Measurements from ENCODE around the gene ZSWIM1. TPM values are rescaled to one million over a fixed set of nuclear protein-coding genes. Genes with fewer than 3 reads are reported as not detected.

Gene ZSWIM1
- total and polyA plus RNA-seq, 7 donors = 3.6 to 9.4 (median 6.5) TPM

DNA sequence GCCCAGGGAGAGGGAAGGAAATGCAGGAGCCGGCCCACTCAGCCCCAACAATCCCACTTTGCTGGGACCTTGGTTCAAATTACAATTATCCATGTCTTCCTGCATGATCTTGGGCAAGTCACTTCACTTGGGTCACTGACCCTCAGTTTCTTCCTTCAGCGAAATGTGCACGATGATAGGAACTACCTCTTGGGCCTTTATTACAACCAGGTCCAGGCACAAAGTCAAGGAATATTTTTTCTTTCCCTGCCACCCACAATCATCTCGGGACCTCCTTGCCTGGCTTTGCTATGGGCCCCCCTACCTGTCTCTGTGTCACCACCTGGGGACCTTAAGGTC, 31.3 kb downstream of the ZSWIM1 start:
- DNase-seq = no peak
- H3K36me3 ChIP-seq = peaks cover 0 to 5% (median 1%) of the 10 kb centered on the region in 4 donors
- intact Hi-C loops (cut with DNase I) = no loop called here
- peaks cover 0 to 20% (median 19%) of the 10 kb centered on the region in 4 donors for H3K4me1 ChIP-seq
- peak overlapping the region; percentile 45 to 58 (median 50) for H3K4me3 ChIP-seq
- no peaks in the 10 kb centered on the region for H3K27me3 ChIP-seq
- WGBS, 2 donors = 34 to 44% methylated on average over 4 of the region's 4 CpGs
- TF ChIP-seq POLR2A (IDR thresholded peaks at IDR 0.05) = no peak
- TF ChIP-seq, protein P1, sequence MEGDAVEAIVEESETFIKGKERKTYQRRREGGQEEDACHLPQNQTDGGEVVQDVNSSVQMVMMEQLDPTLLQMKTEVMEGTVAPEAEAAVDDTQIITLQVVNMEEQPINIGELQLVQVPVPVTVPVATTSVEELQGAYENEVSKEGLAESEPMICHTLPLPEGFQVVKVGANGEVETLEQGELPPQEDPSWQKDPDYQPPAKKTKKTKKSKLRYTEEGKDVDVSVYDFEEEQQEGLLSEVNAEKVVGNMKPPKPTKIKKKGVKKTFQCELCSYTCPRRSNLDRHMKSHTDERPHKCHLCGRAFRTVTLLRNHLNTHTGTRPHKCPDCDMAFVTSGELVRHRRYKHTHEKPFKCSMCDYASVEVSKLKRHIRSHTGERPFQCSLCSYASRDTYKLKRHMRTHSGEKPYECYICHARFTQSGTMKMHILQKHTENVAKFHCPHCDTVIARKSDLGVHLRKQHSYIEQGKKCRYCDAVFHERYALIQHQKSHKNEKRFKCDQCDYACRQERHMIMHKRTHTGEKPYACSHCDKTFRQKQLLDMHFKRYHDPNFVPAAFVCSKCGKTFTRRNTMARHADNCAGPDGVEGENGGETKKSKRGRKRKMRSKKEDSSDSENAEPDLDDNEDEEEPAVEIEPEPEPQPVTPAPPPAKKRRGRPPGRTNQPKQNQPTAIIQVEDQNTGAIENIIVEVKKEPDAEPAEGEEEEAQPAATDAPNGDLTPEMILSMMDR (IDR thresholded peaks at IDR 0.05) = no peak
- peak overlapping the region; percentile 82 to 92 (median 84) for H3K27ac ChIP-seq
- no peaks in the 10 kb centered on the region for H3K9me3 ChIP-seq

DNA sequence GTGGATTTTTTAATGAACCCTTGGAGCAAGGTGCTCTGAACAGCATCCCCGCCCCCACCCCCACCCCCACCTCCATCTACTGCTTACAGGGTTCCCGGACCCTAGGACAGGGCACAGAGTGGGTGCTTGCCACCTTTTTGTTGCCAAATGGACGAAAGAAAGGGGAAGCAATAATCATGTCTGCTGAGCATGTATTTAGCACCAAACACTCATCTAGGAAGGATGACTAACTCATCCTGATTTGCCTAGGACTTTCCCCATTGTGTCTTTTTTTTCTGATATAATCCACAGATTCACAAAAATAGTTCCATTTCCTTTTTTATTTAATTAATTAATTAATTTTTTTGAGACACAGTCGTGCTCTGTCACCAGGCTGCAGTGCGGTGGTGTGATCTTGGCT, 32.1 kb downstream of the ZSWIM1 start:
- DNase-seq = no peak
- 64 to 68% methylated on average over 5 of the region's 5 CpGs for WGBS, 2 donors

DNA sequence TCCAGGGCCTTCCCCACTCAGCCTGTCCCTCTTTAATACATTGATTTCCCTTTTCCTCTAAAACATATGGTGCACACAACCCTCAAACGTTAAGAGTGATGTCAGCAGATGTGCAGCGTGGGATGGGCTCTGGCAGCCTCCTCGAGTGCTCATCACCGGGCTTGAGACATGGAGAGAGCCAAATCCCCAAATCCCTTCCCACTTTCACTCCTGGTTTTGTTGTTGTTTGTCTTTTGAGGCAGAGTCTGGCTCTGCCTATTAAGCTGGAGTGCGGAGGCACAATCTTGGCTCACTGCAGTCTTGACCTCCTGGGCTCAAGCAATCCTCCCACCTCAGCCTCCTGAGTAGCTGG, 36.7 kb downstream of the ZSWIM1 start:
- no peaks in the 10 kb centered on the region for H3K27me3 ChIP-seq
- no peaks in the 10 kb centered on the region for H3K36me3 ChIP-seq
- no peak for TF ChIP-seq EP300 (IDR thresholded peaks at IDR 0.05)
- no peak overlapping the region for H3K4me3 ChIP-seq
- no peaks in the 10 kb centered on the region for H3K9me3 ChIP-seq
- intact Hi-C loops (cut with DNase I) = no loop called here
- DNase-seq = no peak
- H3K4me1 ChIP-seq = peaks cover 0 to 24% (median 12%) of the 10 kb centered on the region in 4 donors
- 64 to 67% methylated on average over 5 of the region's 5 CpGs for WGBS, 2 donors
- H3K27ac ChIP-seq = peak overlapping the region; percentile 54 to 65 (median 56)

More for the DNA sequence above, 32.1 kb downstream of the ZSWIM1 start:
- H3K27me3 ChIP-seq = no peaks in the 10 kb centered on the region
- peaks cover 0 to 26% (median 19%) of the 10 kb centered on the region in 4 donors for H3K4me1 ChIP-seq
- intact Hi-C loops (cut with DNase I) = no loop called here
- H3K4me3 ChIP-seq = no peak overlapping the region
- H3K9me3 ChIP-seq = no peaks in the 10 kb centered on the region
- TF ChIP-seq EP300 (IDR thresholded peaks at IDR 0.05) = no peak
- no peak for TF ChIP-seq POLR2A (IDR thresholded peaks at IDR 0.05)
- TF ChIP-seq POLR2AphosphoS5 (IDR thresholded peaks at IDR 0.05) = no peak
- TF ChIP-seq, protein P1 (IDR thresholded peaks at IDR 0.05) = no peak
- no peaks in the 10 kb centered on the region for H3K36me3 ChIP-seq
- peak overlapping the region in 2 of 4 donors; percentile 84 to 92 for H3K27ac ChIP-seq

DNA sequence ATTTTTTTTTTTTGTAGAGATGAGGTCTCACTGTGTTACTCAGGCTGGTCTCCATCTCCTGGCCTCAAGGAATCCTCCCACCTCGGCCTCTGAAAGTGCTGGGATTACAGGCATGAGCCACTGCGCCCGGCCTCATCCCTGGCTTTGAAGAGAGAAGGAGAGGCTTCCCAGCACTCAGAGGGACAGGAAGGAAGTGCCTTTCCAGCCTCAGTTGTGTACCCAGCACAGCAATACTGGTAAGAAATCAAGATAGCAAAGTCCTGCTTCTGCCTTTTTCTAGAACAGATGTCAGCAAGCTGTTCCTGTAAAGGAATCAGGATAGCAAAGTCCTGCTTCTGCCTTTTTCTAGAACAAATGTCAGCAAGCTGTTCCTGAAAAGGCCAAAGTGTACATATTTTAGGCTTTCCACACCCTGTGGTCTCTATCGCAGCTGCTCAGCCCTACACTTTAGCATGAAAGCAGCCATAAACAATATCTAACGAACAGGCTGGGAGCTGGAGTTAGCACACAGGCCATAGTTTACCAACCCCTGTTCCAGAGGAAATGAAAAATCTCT, 37.2 kb downstream of the ZSWIM1 start:
- WGBS, 2 donors = 43 to 62% methylated on average over 5 of the region's 5 CpGs
- peaks cover 0 to 22% (median 10%) of the 10 kb centered on the region in 4 donors for H3K4me1 ChIP-seq
- no peak overlapping the region for H3K4me3 ChIP-seq
- no peaks in the 10 kb centered on the region for H3K9me3 ChIP-seq
- no peak for DNase-seq
- no peak for TF ChIP-seq POLR2AphosphoS5 (IDR thresholded peaks at IDR 0.05)
- TF ChIP-seq POLR2A (IDR thresholded peaks at IDR 0.05) = no peak
- TF ChIP-seq, protein P1 (IDR thresholded peaks at IDR 0.05) = no peak
- TF ChIP-seq EP300 (IDR thresholded peaks at IDR 0.05) = no peak
- H3K36me3 ChIP-seq = no peaks in the 10 kb centered on the region
- intact Hi-C loops (cut with DNase I) = no loop called here
- H3K27me3 ChIP-seq = no peaks in the 10 kb centered on the region
- peak overlapping the region; percentile 54 to 65 (median 56) for H3K27ac ChIP-seq

DNA sequence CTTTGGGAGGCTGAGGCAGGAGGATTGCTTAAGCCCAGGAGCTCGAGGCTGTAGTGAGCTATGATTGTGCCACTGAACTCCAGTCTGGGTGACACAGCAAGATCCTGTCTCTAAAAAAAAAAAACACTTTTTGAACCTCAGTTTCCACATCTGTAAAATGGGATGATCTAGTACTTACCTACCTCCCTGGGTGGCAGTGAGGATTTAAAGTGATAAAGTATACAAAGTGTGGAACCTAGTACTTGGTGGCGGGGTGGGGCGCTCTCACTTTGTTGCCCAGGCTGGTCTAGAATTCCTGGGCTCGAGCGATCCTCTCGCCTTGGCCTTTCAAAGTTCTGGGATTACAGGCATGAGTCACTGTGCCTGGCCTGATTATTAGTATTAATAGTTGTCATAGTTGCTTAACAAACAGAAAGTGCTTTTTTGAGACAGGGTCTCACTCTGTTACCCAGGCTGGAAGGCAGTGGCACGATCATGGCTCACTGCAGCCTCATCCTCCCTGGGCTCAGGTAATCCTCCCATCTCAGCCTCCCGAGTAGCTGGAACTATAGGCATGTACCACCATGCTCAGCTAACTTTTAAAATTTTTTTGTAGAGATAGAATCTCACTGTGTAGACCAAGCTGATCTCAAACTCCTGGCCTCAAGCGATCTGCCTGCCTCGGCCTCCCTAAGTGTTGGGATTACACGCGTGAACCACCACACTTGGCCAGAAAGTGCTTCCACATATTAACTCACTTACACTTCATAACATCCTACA, 37.9 kb downstream of the ZSWIM1 start:
- WGBS, 2 donors = 84 to 89% methylated on average over 12 of the region's 12 CpGs
- intact Hi-C loops (cut with DNase I) = no loop called here
- no peaks in the 10 kb centered on the region for H3K36me3 ChIP-seq
- no peak for DNase-seq
- peaks cover 0 to 24% (median 13%) of the 10 kb centered on the region in 4 donors for H3K4me1 ChIP-seq
- H3K27ac ChIP-seq = peak overlapping the region; percentile 54 to 65 (median 56)
- no peak overlapping the region for H3K4me3 ChIP-seq
- H3K9me3 ChIP-seq = no peaks in the 10 kb centered on the region
- TF ChIP-seq POLR2A (IDR thresholded peaks at IDR 0.05) (no peak), POLR2AphosphoS5 (IDR thresholded peaks at IDR 0.05) (no peak), EP300 (IDR thresholded peaks at IDR 0.05) (no peak)
- TF ChIP-seq, protein P1 (IDR thresholded peaks at IDR 0.05) = no peak
- H3K27me3 ChIP-seq = no peaks in the 10 kb centered on the region

Data from sigmoid colon (tissue), 7 donors.